Astrocyte of the cerebellum (primary cell): ENCODE data around the gene NDST1.

Source experiments
- DNase-seq: peaks from one replicate; pipeline ENCODE4 v3.0.0-alpha.2; 2011; ENCODE audit warnings: low read depth
- H3K4me3 ChIP-seq: 2 replicates; pipeline ENCODE4 v1.5.1; 2011; ENCODE audit warnings: mild to moderate bottlenecking, low read depth, low read length, moderate library complexity
- CTCF ChIP-seq: IDR thresholded peaks from 2 replicates; pipeline ENCODE4 v1.5.1; 2012; ENCODE audit warnings: low read length, low read depth, moderate library complexity, mild to moderate bottlenecking; ENCODE audit errors: missing control alignments
- in situ Hi-C: cut with HindIII; loops from 2 replicates; pipeline ENCODE4 v1.10.0; 2017; ENCODE audit warnings: low sequenced_read_pairs

The NDST1 gene

GRCh38 chr5:150585781-150586341 lies 77.9 kb downstream of the NDST1 start:
- DNase-seq, result no peak
- TF ChIP-seq CTCF, result no peak
- in situ Hi-C loops, result no loop called here
- no peak overlapping the region for H3K4me3 ChIP-seq

- DNase-seq, result no peak
- TF ChIP-seq CTCF, result no peak
- in situ Hi-C loops, result no loop called here
- H3K4me3 ChIP-seq, result no peak overlapping the region
Observed at GRCh38 chr5:150587016-150587415, 79.1 kb downstream of the NDST1 start.

- peak; percentile 31 for DNase-seq
- no peak for TF ChIP-seq CTCF
- in situ Hi-C loops, result no loop called here
- H3K4me3 ChIP-seq, result no peak overlapping the region
Observed at GRCh38 chr5:150587856-150588595, 80.1 kb downstream of the NDST1 start.

GRCh38 chr5:150588596-150588890 lies 80.6 kb downstream of the NDST1 start:
- DNase-seq, result no peak

GRCh38 chr5:150589862-150590601 lies 82.1 kb downstream of the NDST1 start:
- peak; percentile 41 for DNase-seq
- in situ Hi-C loops, result no loop called here
- TF ChIP-seq CTCF, result peak; percentile 84
- no peak overlapping the region for H3K4me3 ChIP-seq

More at GRCh38 chr5:150588596-150588890, 80.6 kb downstream of the NDST1 start:
- H3K4me3 ChIP-seq, result no peak overlapping the region
- TF ChIP-seq CTCF, result no peak
- in situ Hi-C loops, result no loop called here

- no peak overlapping the region for H3K4me3 ChIP-seq
- no peak for TF ChIP-seq CTCF
- in situ Hi-C loops, result no loop called here
- DNase-seq, result no peak
Observed at GRCh38 chr5:150590979-150591695, 83.2 kb downstream of the NDST1 start.
